ENCODE data around the gene LELP1. TPM values are rescaled to one million over a fixed set of nuclear protein-coding genes. Genes with fewer than 3 reads are reported as not detected.
"Not testable (repeated sequence)": the region's sequence is repeated elsewhere in the genome, so short reads cannot be mapped to it uniquely, and the experiment has no call there.

LELP1 gene
- total RNA-seq = not detected

GRCh38 chr1:153203130-153203529 lies at the start of gene LELP1:
LELP1 (plus strand) TSS chr1:153203430; CDS start chr1:153204708, 1,278 bp downstream.
- Mint-ChIP-seq H3K9me3 (no peaks in the 10 kb centered on the region), H3K4me1 (no peaks in the 10 kb centered on the region), H3K36me3 (no peaks in the 10 kb centered on the region), H3K4me3 (no peak within 1 kb of the TSS), H3K27ac (no peak within 1 kb of the TSS), H3K27me3 (peaks cover 15% of the 10 kb centered on the region)
- DNase-seq (no peak), ATAC-seq (ENCODE audit: low read depth) (no peak)
- POLR2A ChIA-PET = no interaction called here

DNA sequence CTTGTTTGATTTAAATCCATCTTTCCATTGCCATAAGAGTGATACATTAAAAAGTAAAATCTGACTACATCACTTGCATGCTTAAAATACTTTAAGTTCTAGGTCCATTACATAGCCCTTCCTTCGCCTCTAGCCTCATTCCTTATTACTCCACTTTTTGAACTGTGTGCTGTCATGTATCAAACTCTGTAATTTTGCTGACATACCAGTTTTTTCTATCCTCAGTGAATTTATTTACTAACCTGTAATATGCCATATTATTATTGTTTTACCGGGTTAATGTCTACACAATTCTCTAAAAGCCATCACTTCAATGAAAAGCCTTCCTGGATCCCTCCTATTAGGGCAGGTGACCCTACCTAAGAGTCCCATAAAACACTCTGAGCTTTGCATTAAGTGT lies 47.7 kb upstream of the LELP1 start:
- POLR2A ChIA-PET = no interaction called here
- no peak for DNase-seq
- H3K4me3 Mint-ChIP-seq = no peak overlapping the region
- H3K36me3 Mint-ChIP-seq = no peaks in the 10 kb centered on the region
- ATAC-seq (ENCODE audit: low read depth) = no peak
- H3K4me1 Mint-ChIP-seq = no peaks in the 10 kb centered on the region
- H3K27me3 Mint-ChIP-seq = peaks cover 2% of the 10 kb centered on the region
- no peak overlapping the region for H3K27ac Mint-ChIP-seq
- H3K9me3 Mint-ChIP-seq = peaks cover 7% of the 10 kb centered on the region

DNA sequence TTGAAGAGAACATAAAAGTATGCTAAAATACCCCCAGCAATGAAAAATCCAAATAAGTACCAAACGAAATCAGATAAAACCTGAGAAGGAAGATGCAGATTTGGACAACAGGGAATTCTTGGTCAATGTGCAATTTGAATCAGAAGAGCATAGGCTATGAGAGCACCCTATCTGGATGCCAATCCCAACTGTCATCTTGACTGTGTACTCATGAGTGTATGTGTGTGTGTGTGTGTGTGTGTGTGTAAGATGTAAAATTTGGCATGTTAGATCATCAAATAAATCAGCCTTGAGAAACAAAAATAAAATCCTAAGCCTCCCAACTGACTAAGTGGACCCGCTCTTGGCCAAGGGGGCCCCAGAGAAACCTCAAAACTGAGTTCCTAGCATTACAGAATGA lies 34.5 kb upstream of the LELP1 start:
- H3K27ac Mint-ChIP-seq = no peak overlapping the region
- H3K4me1 Mint-ChIP-seq = no peaks in the 10 kb centered on the region
- DNase-seq (no peak), ATAC-seq (ENCODE audit: low read depth) (no peak)
- H3K36me3 Mint-ChIP-seq = no peaks in the 10 kb centered on the region
- POLR2A ChIA-PET = no interaction called here
- no peak overlapping the region for H3K4me3 Mint-ChIP-seq
- H3K27me3 Mint-ChIP-seq = peaks cover 31% of the 10 kb centered on the region
- no peaks in the 10 kb centered on the region for H3K9me3 Mint-ChIP-seq

DNA sequence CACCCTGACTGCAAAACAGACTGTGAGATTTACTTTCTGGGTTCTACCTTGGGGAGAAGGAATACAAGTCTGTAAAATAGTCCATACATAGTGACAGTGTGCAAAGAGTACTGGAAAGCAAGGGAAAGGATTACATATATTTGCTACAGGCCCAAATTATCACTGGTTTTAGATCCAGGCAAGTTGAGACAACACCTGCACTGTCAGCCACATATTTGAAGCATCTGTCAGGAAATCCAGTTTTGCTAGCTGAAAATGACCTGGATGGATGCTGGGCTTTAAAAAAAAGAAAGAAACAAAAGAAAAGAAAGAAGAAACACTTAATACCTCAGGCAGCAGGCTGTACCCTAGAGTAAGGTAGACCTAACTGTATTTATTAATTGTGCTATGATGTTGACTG lies 28.6 kb upstream of the LELP1 start:
- Mint-ChIP-seq H3K27me3 (peaks cover 26% of the 10 kb centered on the region), H3K4me3 (no peak overlapping the region), H3K9me3 (no peaks in the 10 kb centered on the region), H3K27ac (no peak overlapping the region), H3K36me3 (no peaks in the 10 kb centered on the region), H3K4me1 (no peaks in the 10 kb centered on the region)
- DNase-seq = no peak
- no peak for ATAC-seq (ENCODE audit: low read depth)
- POLR2A ChIA-PET = no interaction called here

- DNase-seq (no peak), ATAC-seq (ENCODE audit: low read depth) (no peak)
- no peak overlapping the region for H3K4me3 Mint-ChIP-seq
- H3K36me3 Mint-ChIP-seq = no peaks in the 10 kb centered on the region
- peaks cover 15% of the 10 kb centered on the region for H3K27me3 Mint-ChIP-seq
- H3K9me3 Mint-ChIP-seq = no peaks in the 10 kb centered on the region
- POLR2A ChIA-PET = no interaction called here
- H3K27ac Mint-ChIP-seq = no peak overlapping the region
- no peaks in the 10 kb centered on the region for H3K4me1 Mint-ChIP-seq
Observed at GRCh38 chr1:153178922-153179321, 24.3 kb upstream of the LELP1 start.

DNA sequence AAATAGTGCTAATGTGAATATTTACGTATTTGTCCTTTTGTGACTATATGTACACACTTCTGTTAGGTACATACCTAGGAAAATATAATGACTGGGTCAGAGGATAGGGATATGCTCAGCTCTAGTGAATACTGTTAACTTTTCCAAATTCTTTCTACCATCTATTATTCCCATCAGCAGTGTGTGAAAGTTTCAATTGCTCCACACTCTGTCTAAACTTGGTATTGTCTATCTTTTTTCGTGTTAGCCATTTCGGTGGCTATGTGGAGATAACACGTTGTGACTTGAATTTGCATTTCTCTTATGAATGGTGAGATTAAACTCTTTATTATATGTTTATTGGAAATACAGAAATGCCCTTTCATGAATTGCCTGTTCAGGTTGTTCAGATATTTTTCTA lies 22.7 kb upstream of the LELP1 start:
- POLR2A ChIA-PET = no interaction called here
- no peak overlapping the region for H3K27ac Mint-ChIP-seq
- H3K4me1 Mint-ChIP-seq = no peaks in the 10 kb centered on the region
- H3K4me3 Mint-ChIP-seq = no peak overlapping the region
- peaks cover 15% of the 10 kb centered on the region for H3K27me3 Mint-ChIP-seq
- H3K9me3 Mint-ChIP-seq = no peaks in the 10 kb centered on the region
- H3K36me3 Mint-ChIP-seq = no peaks in the 10 kb centered on the region
- no peak for DNase-seq
- ATAC-seq (ENCODE audit: low read depth) = no peak

GRCh38 chr1:153188301-153188700 lies 14.9 kb upstream of the LELP1 start:
- H3K4me1 Mint-ChIP-seq; ATAC-seq (ENCODE audit: low read depth); H3K27ac Mint-ChIP-seq; H3K9me3 Mint-ChIP-seq; DNase-seq; POLR2A ChIA-PET; H3K36me3 Mint-ChIP-seq; H3K4me3 Mint-ChIP-seq: not testable (repeated sequence)
- peaks cover 13% of the 10 kb centered on the region for H3K27me3 Mint-ChIP-seq

DNA sequence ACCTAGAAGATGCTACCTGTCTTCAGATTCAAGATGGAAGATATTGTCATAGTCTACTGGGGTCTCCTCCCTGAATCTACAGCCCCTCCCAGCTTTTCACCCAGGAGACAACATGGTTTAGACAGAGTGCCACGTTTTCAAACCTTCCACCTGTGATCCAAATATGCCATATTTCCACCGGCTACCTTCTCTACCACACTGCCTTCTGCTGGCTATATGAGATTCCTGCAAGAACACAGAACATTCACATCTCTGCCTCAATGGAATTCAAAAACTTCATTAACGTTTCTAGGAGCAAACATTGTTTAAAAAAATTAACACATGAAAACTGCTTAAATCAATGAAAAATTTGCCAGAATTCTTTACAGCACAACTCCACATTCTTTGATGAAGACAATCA lies 12.9 kb upstream of the LELP1 start:
- Mint-ChIP-seq H3K27me3 (peaks cover 17% of the 10 kb centered on the region), H3K36me3 (no peaks in the 10 kb centered on the region), H3K4me3 (no peak overlapping the region), H3K4me1 (no peaks in the 10 kb centered on the region), H3K9me3 (peaks cover 4% of the 10 kb centered on the region), H3K27ac (no peak overlapping the region)
- DNase-seq = no peak
- ATAC-seq (ENCODE audit: low read depth) = no peak
- POLR2A ChIA-PET = no interaction called here

- Mint-ChIP-seq H3K27ac (no peak overlapping the region), H3K36me3 (no peaks in the 10 kb centered on the region), H3K27me3 (peaks cover 11% of the 10 kb centered on the region), H3K4me1 (no peaks in the 10 kb centered on the region), H3K9me3 (no peaks in the 10 kb centered on the region), H3K4me3 (no peak overlapping the region)
- POLR2A ChIA-PET = no interaction called here
- DNase-seq (no peak), ATAC-seq (ENCODE audit: low read depth) (no peak)
Observed at GRCh38 chr1:153192697-153193096, 10.5 kb upstream of the LELP1 start.

DNA sequence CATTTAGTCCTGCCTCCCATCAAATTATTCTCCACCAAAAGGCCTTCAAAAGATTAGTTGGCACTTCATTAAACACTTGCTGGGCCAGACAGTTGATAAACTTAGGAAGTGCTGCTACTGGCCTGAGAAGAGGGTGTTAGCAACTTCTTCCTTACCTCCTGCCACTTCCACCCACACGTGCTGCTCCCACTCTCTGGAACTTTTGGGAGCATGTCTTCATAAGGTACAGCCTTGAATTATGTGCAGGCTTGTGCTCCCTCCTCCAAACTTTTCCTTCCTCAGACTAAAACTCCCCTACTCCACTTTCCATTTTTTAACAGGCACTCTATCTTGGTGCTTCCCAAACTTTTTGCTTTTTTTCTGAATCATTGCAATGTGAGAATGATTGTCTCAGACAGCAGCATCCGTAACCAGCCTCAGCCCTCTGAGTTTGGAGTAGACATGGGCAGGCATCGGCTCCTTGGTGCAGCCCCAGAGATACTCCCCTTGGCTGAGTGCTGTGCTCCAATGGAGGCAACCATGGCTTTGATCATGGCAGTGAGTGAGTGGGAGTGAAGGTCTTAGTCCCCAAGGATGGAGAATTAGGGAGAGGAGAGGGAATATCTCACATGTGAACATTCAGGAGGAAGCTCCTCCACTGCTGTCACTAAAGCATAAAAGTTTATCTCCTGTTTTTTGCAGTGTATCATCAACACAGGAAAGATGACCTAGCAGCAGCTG lies 8.7 kb upstream of the LELP1 start:
- ATAC-seq (ENCODE audit: low read depth) (no peak), DNase-seq (no peak)
- no peaks in the 10 kb centered on the region for H3K9me3 Mint-ChIP-seq
- POLR2A ChIA-PET = no interaction called here
- H3K4me1 Mint-ChIP-seq = no peaks in the 10 kb centered on the region
- H3K27me3 Mint-ChIP-seq = peaks cover 12% of the 10 kb centered on the region
- no peak overlapping the region for H3K27ac Mint-ChIP-seq
- no peak overlapping the region for H3K4me3 Mint-ChIP-seq
- no peaks in the 10 kb centered on the region for H3K36me3 Mint-ChIP-seq

- Mint-ChIP-seq H3K27me3 (peaks cover 12% of the 10 kb centered on the region), H3K9me3 (no peaks in the 10 kb centered on the region), H3K4me1 (no peaks in the 10 kb centered on the region), H3K27ac (no peak overlapping the region), H3K36me3 (no peaks in the 10 kb centered on the region), H3K4me3 (no peak overlapping the region)
- DNase-seq (no peak), ATAC-seq (ENCODE audit: low read depth) (no peak)
- POLR2A ChIA-PET = no interaction called here
Observed at GRCh38 chr1:153195216-153195615, 8.0 kb upstream of the LELP1 start.

- H3K36me3 Mint-ChIP-seq = no peaks in the 10 kb centered on the region
- H3K9me3 Mint-ChIP-seq = no peaks in the 10 kb centered on the region
- POLR2A ChIA-PET = no interaction called here
- no peak for ATAC-seq (ENCODE audit: low read depth)
- H3K4me3 Mint-ChIP-seq = no peak overlapping the region
- no peak for DNase-seq
- H3K27me3 Mint-ChIP-seq = peaks cover 13% of the 10 kb centered on the region
- H3K27ac Mint-ChIP-seq = no peak overlapping the region
- no peaks in the 10 kb centered on the region for H3K4me1 Mint-ChIP-seq
Observed at GRCh38 chr1:153202006-153202405, 1.2 kb upstream of the LELP1 start.

- Mint-ChIP-seq H3K4me3 (no peak overlapping the region), H3K36me3 (no peaks in the 10 kb centered on the region), H3K9me3 (no peaks in the 10 kb centered on the region), H3K4me1 (no peaks in the 10 kb centered on the region), H3K27ac (no peak overlapping the region), H3K27me3 (peaks cover 12% of the 10 kb centered on the region)
- no peak for DNase-seq
- POLR2A ChIA-PET = no interaction called here
- no peak for ATAC-seq (ENCODE audit: low read depth)
Observed at GRCh38 chr1:153206631-153207030, 3.4 kb downstream of the LELP1 start.

DNA sequence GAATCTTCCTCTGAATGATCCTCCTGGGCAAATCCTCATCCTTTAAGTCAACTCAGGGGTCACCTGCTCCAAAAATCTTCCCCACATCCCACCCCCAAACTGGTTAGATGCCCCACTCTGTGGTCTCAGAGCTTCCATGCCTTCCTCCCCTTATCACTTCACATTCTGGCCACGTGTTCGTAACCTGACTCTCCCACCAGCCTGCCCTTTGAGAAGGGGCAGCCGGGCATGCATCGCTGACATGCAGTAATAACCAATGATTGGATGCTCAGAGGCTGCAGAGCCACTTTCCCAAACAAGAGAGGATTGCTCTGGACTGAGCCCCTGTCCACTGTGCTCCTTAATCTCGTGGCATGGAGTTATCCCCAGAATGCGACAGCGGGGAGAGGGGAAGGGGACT lies 7.0 kb downstream of the LELP1 start:
- peaks cover 12% of the 10 kb centered on the region for H3K27me3 Mint-ChIP-seq
- H3K36me3 Mint-ChIP-seq = no peaks in the 10 kb centered on the region
- no peaks in the 10 kb centered on the region for H3K4me1 Mint-ChIP-seq
- no peaks in the 10 kb centered on the region for H3K9me3 Mint-ChIP-seq
- no peak for DNase-seq
- H3K27ac Mint-ChIP-seq = no peak overlapping the region
- ATAC-seq (ENCODE audit: low read depth) = no peak
- H3K4me3 Mint-ChIP-seq = no peak overlapping the region
- POLR2A ChIA-PET = no interaction called here

- DNase-seq (no peak), ATAC-seq (ENCODE audit: low read depth) (no peak)
- POLR2A ChIA-PET = no interaction called here
- Mint-ChIP-seq H3K9me3 (no peaks in the 10 kb centered on the region), H3K27ac (no peak overlapping the region), H3K27me3 (peaks cover 14% of the 10 kb centered on the region), H3K4me3 (no peak overlapping the region), H3K36me3 (no peaks in the 10 kb centered on the region), H3K4me1 (peaks cover 2% of the 10 kb centered on the region)
Observed at GRCh38 chr1:153212201-153212600, 9.0 kb downstream of the LELP1 start.
